Stomach (tissue), 9 donors: ENCODE data around the gene SUSD4. TPM values are rescaled to one million over a fixed set of nuclear protein-coding genes. Genes with fewer than 3 reads are reported as not detected.

Experiments
- DNase-seq, 2 donors: peaks; one replicate each; pipeline versions ENCODE4 v3.0.0 to v3.0.0-alpha.2; 2013 to 2019
- H3K27ac ChIP-seq, 5 donors: fragments of 200-600 bp in 4 of 5; sonication (generic) in 4 of 5; one replicate each; pipeline ENCODE4 v1.5.1; 2013 to 2019; ENCODE audit warnings: mild to moderate bottlenecking in 1 of 5, moderate library complexity in 1 of 5
- H3K27me3 ChIP-seq, 3 donors: fragments of 200-600 bp; sonication (generic); one replicate each; pipeline ENCODE4 v1.5.1; 2017 to 2019; ENCODE audit warnings: mixed run types in 1 of 3
- H3K36me3 ChIP-seq, 4 donors: fragments of 200-600 bp; sonication (generic); 1 replicate in 3 of 4; 2 replicates in 1 of 4; pipeline ENCODE4 v1.5.1; 2016 to 2019
- H3K4me1 ChIP-seq, 4 donors: fragments of 200-600 bp; sonication (generic); one replicate each; pipeline ENCODE4 v1.5.1; 2016 to 2019
- H3K4me3 ChIP-seq, 4 donors: fragments of 200-600 bp; sonication (generic) in 3 of 4; one replicate each; pipeline ENCODE4 v1.5.1; 2016 to 2019; ENCODE audit warnings: mild to moderate bottlenecking in 1 of 4
- H3K9me3 ChIP-seq, 4 donors: fragments of 200-600 bp; sonication (generic); one replicate each; pipeline ENCODE4 v1.5.1; 2016 to 2019
- CTCF ChIP-seq, 7 experiments: fragments of 450-650 bp in 4 of 7; fragments of 200-600 bp in 3 of 7; sonication (generic) in 3 of 7; IDR thresholded peaks; one replicate each; pipeline ENCODE4 v1.5.1; 2016 to 2019; ENCODE audit warnings: antibody characterized with exemption in 7 of 7, control low read depth in 2 of 7, mild to moderate bottlenecking in 1 of 7
- EP300 ChIP-seq: sonication (generic); formaldehyde crosslinking; IDR thresholded peaks from one replicate; pipeline ENCODE4 v1.6.1; 2017; ENCODE audit warnings: antibody characterized with exemption
- POLR2A ChIP-seq, 4 donors: fragments of 450-650 bp; IDR thresholded peaks; one replicate each; pipeline ENCODE4 v1.6.1; 2016; ENCODE audit warnings: antibody characterized with exemption in 4 of 4, control low read depth in 2 of 4, mild to moderate bottlenecking in 1 of 4, moderate library complexity in 1 of 4
- POLR2AphosphoS5 ChIP-seq, 3 donors: sonication (generic); formaldehyde crosslinking; IDR thresholded peaks; one replicate each; pipeline ENCODE4 v1.6.1; 2016; ENCODE audit warnings: antibody characterized with exemption in 3 of 3
- WGBS, 5 donors: extraction: QIAGEN DNeasy Blood & Tissue Kit in 3 of 5; methylation state at CpG; one replicate each; pipeline versions ENCODE4 v1.1.5 to v1.1.7; 2013 to 2018; 5-methylcytosine and 5-hydroxymethylcytosine counted together
- intact Hi-C: fragments of 100-400 bp; cut with DNase I; formaldehyde crosslinking; loops from one replicate; pipeline ENCODE4 v1.15.1; 2023; ENCODE audit warnings: low total_unique reads
- polyA plus RNA-seq, 3 donors: library from polyadenylated mRNA; stranded (reverse); fragments of 200-250 nt; gene quantifications; one replicate each; pipeline ENCODE4 v1.2.3, GENCODE V29; 2013
- total RNA-seq, 5 donors: library from RNA; depleted of rRNA; stranded (reverse); fragments of >200 nt; gene quantifications; one replicate each; pipeline versions ENCODE4 v1.1.0 to v1.2.3, GENCODE V29; 2014 to 2016
- donor health status: healthy with polysubstance abuse.
- donor health status: Bipolar disorder and iron deficiency.
- donor health status: healthy.

Gene SUSD4
- total and polyA plus RNA-seq, 8 donors: 5.5 to 35.6 (median 8.1) TPM; not detected in 1

GRCh38 chr1:223203034-223203408 is 161.0 kb downstream of the SUSD4 start:
- Histone ChIP-seq H3K4me3 (no peak overlapping the region), H3K36me3 (no peaks in the 10 kb centered on the region), H3K27me3 (no peaks in the 10 kb centered on the region), H3K27ac (no peak overlapping the region), H3K4me1 (no peaks in the 10 kb centered on the region), H3K9me3 (no peaks in the 10 kb centered on the region)
- intact Hi-C loops: no loop called here
- TF ChIP-seq POLR2AphosphoS5 (IDR thresholded peaks at IDR 0.05) (no peak), POLR2A (IDR thresholded peaks at IDR 0.05) (no peak), EP300 (no peak)
- WGBS, 5 donors: 94 to 100% (median 95%) methylated on average over 1 to 9 of the region's 9 CpGs
- no peak for DNase-seq

- WGBS, 5 donors: 85 to 91% (median 89%) methylated on average over 12 to 13 of the region's 13 CpGs
- no peak for DNase-seq
Measured at GRCh38 chr1:223202376-223203033, 161.5 kb downstream of the SUSD4 start.

DNA sequence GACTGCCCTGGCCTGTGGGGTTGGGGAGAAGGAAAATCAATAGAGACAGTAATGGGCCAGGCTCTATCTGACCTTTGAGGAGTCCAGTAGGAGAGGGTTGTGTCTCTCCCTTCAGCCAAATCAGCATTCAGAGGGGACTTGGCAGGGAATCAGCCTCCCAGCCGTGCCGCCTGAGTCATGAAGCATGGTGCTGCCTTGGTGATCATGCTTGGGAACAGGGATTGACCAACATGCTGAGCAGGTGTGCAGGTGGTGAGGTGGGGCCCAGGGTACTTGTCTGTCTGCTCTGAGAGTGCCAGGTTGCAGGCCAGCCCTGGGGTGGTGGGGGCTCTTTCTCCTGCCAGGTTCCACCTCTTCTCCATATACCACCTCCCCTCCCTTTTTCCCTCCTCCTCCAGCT is 162.0 kb downstream of the SUSD4 start:
- peaks cover 0 to 5% (median 0%) of the 10 kb centered on the region in 4 donors for H3K4me1 ChIP-seq
- no peaks in the 10 kb centered on the region for H3K36me3 ChIP-seq
- no peaks in the 10 kb centered on the region for H3K27me3 ChIP-seq
- no peak overlapping the region for H3K4me3 ChIP-seq
- H3K27ac ChIP-seq: no peak overlapping the region
- H3K9me3 ChIP-seq: no peaks in the 10 kb centered on the region
- 58 to 92% (median 84%) methylated on average over 2 of the region's 2 CpGs for WGBS, 5 donors
- peak in 1 of 2 donors; percentile 49 for DNase-seq
- TF ChIP-seq POLR2A (IDR thresholded peaks at IDR 0.05) (no peak), POLR2AphosphoS5 (IDR thresholded peaks at IDR 0.05) (no peak), CTCF (IDR thresholded peaks at IDR 0.05) (no peak), EP300 (no peak)
- intact Hi-C loops: no loop called here

More at GRCh38 chr1:223202376-223203033, 161.5 kb downstream of the SUSD4 start:
- no peak overlapping the region for H3K4me3 ChIP-seq
- H3K27ac ChIP-seq: no peak overlapping the region
- intact Hi-C loops: no loop called here
- peaks cover 0 to under 1% (median 0%) of the 10 kb centered on the region in 4 donors for H3K4me1 ChIP-seq
- no peaks in the 10 kb centered on the region for H3K9me3 ChIP-seq
- TF ChIP-seq EP300: no peak
- no peak for TF ChIP-seq CTCF (IDR thresholded peaks at IDR 0.05)
- TF ChIP-seq POLR2A (IDR thresholded peaks at IDR 0.05): no peak
- TF ChIP-seq POLR2AphosphoS5 (IDR thresholded peaks at IDR 0.05): no peak
- H3K27me3 ChIP-seq: no peaks in the 10 kb centered on the region
- no peaks in the 10 kb centered on the region for H3K36me3 ChIP-seq

- intact Hi-C loops: no loop called here
- DNase-seq: no peak
- H3K4me1 ChIP-seq: peaks cover 0 to 5% (median 0%) of the 10 kb centered on the region in 4 donors
- no peaks in the 10 kb centered on the region for H3K9me3 ChIP-seq
- H3K27ac ChIP-seq: no peak overlapping the region
- no peak overlapping the region for H3K4me3 ChIP-seq
- WGBS, 5 donors: 82 to 94% (median 92%) methylated on average over 6 of the region's 6 CpGs
- no peaks in the 10 kb centered on the region for H3K27me3 ChIP-seq
- TF ChIP-seq EP300: no peak
- TF ChIP-seq CTCF (IDR thresholded peaks at IDR 0.05): no peak
- no peak for TF ChIP-seq POLR2AphosphoS5 (IDR thresholded peaks at IDR 0.05)
- H3K36me3 ChIP-seq: no peaks in the 10 kb centered on the region
Measured at GRCh38 chr1:223200903-223201302, 163.1 kb downstream of the SUSD4 start.

- Histone ChIP-seq H3K4me1 (peaks cover 0 to 5% (median 0%) of the 10 kb centered on the region in 4 donors), H3K4me3 (no peak overlapping the region), H3K27me3 (no peaks in the 10 kb centered on the region), H3K36me3 (no peaks in the 10 kb centered on the region), H3K27ac (no peak overlapping the region), H3K9me3 (no peaks in the 10 kb centered on the region)
- WGBS, 5 donors: 48 to 61% (median 56%) methylated on average over 2 of the region's 2 CpGs
- DNase-seq: no peak
- intact Hi-C loops: no loop called here
- no peak for TF ChIP-seq POLR2A (IDR thresholded peaks at IDR 0.05)
- no peak for TF ChIP-seq EP300
- no peak for TF ChIP-seq CTCF (IDR thresholded peaks at IDR 0.05)
- TF ChIP-seq POLR2AphosphoS5 (IDR thresholded peaks at IDR 0.05): no peak
Measured at GRCh38 chr1:223199094-223199647, 164.8 kb downstream of the SUSD4 start.
